IMR-90 (cell line): Measurements from ENCODE around the gene OPRM1. TPM values are rescaled to one million over a fixed set of nuclear protein-coding genes. Genes with fewer than 3 reads are reported as not detected.

Experiments used
- ATAC-seq: fragments of 200-7000 bp; cut with Tn5 transposase; 2 replicates; pipeline ENCODE4 v1.9.1; 2020; ENCODE audit warnings: low read depth, mild to moderate bottlenecking, moderate library complexity
- BruUV-seq: library from RNA; stranded (reverse); fragments of 400-500 nt; replicated peaks from 2 replicates; lab custom pipeline; 2021; lab: Mats Ljungman, UMichigan
- CTCF ChIA-PET: fragments of 300-600 bp; formaldehyde crosslinking; extraction: SDS; loops from one replicate; lab custom pipeline; 2021; ENCODE audit warnings: antibody characterized with exemption; lab: Yijun Ruan, JAX
- POLR2A ChIA-PET: fragments of 300-600 bp; sonication (Branson Sonifier 250); formaldehyde crosslinking; loops from one replicate; lab custom pipeline; 2022; ENCODE audit warnings: antibody characterized with exemption; ENCODE audit not compliant: unreplicated experiment; lab: Charles Lee
- DNase-seq: peaks from one replicate; pipeline ENCODE4 v3.0.0; 2013
- H2AFZ ChIP-seq: replicated peaks from 2 replicates; pipeline ENCODE3; 2013; ENCODE audit warnings: low read length, mild to moderate bottlenecking; ENCODE audit not compliant: poor library complexity
- H2AK5ac ChIP-seq: 2 replicates; pipeline ENCODE4 v1.6.1; 2013; ENCODE audit warnings: low read depth, low read length, inconsistent platforms
- H2AK9ac ChIP-seq: replicated peaks from 2 replicates; pipeline ENCODE3; 2013; ENCODE audit warnings: mild to moderate bottlenecking, low read depth, low read length, moderate library complexity; ENCODE audit not compliant: poor library complexity
- H2BK120ac ChIP-seq: 2 replicates; pipeline ENCODE4 v1.6.1; 2013; ENCODE audit warnings: low read depth, low read length, inconsistent platforms
- H2BK15ac ChIP-seq: 3 replicates; pipeline ENCODE4 v1.6.1; 2013; ENCODE audit warnings: low read depth, low read length, inconsistent platforms
- H2BK20ac ChIP-seq: 2 replicates; pipeline ENCODE4 v1.6.1; 2013; ENCODE audit warnings: low read depth, mild to moderate bottlenecking, inconsistent platforms, low read length, moderate library complexity
- H2BK5ac ChIP-seq: 2 replicates; pipeline ENCODE4 v1.6.1; 2013; ENCODE audit warnings: mild to moderate bottlenecking, low read depth, low read length, inconsistent platforms; ENCODE audit not compliant: poor library complexity, severe bottlenecking
- H3K14ac ChIP-seq: replicated peaks from 2 replicates; pipeline ENCODE4 v1.6.1; 2013; ENCODE audit warnings: low read depth, low read length, inconsistent platforms
- H3K18ac ChIP-seq: 2 replicates; pipeline ENCODE4 v1.6.1; 2013; ENCODE audit warnings: low read depth, low read length, control low read depth
- H3K23ac ChIP-seq: 2 replicates; pipeline ENCODE4 v1.6.1; 2013; ENCODE audit warnings: low read depth, low read length, inconsistent platforms
- H3K27ac ChIP-seq: 2 replicates; pipeline ENCODE4 v1.5.1; 2013; ENCODE audit warnings: mild to moderate bottlenecking, control low read depth, low read length; ENCODE audit not compliant: insufficient read depth
- H3K27me3 ChIP-seq: 2 replicates; pipeline ENCODE4 v1.6.1; 2013; ENCODE audit warnings: low read length; ENCODE audit not compliant: control insufficient read depth, insufficient read depth
- H3K36me3 ChIP-seq: 2 replicates; pipeline ENCODE4 v1.6.1; 2013; ENCODE audit warnings: low read length, mixed read lengths; ENCODE audit not compliant: control insufficient read depth, insufficient read depth
- H3K4ac ChIP-seq: 2 replicates; pipeline ENCODE4 v1.6.1; 2013; ENCODE audit warnings: low read depth, low read length, inconsistent platforms
- H3K4me1 ChIP-seq: 2 replicates; pipeline ENCODE4 v1.6.1; 2013; ENCODE audit warnings: low read length, mixed read lengths; ENCODE audit not compliant: control insufficient read depth, insufficient read depth
- H3K4me2 ChIP-seq: 2 replicates; pipeline ENCODE4 v1.6.1; 2013; ENCODE audit warnings: low read depth, mild to moderate bottlenecking, control low read depth, low read length, moderate library complexity
- H3K4me3 ChIP-seq: 2 replicates; pipeline ENCODE4 v1.5.1; 2013; ENCODE audit warnings: low read depth, mild to moderate bottlenecking, control low read depth, low read length, moderate library complexity; ENCODE audit not compliant: insufficient read depth
- H3K56ac ChIP-seq: 2 replicates; pipeline ENCODE4 v1.6.1; 2013; ENCODE audit warnings: low read length, inconsistent platforms; ENCODE audit not compliant: insufficient read depth; ENCODE audit errors: extremely low read depth
- H3K79me1 ChIP-seq, 2 experiments: 2 replicates each; pipeline ENCODE4 v1.6.1; 2013; ENCODE audit warnings: low read length in 2 of 2, inconsistent platforms in 1 of 2, low read depth in 1 of 2
- H3K9ac ChIP-seq: 2 replicates; pipeline ENCODE4 v1.6.1; 2013; ENCODE audit warnings: low read depth, low read length, control low read depth
- H3K9me1 ChIP-seq: 2 replicates; pipeline ENCODE4 v1.6.1; 2013; ENCODE audit warnings: low read length, inconsistent platforms; ENCODE audit not compliant: insufficient read depth
- H3K9me3 ChIP-seq: 2 replicates; pipeline ENCODE4 v1.6.1; 2013; ENCODE audit warnings: low read length; ENCODE audit not compliant: control insufficient read depth, insufficient read depth
- H4K20me1 ChIP-seq: 2 replicates; pipeline ENCODE4 v1.6.1; 2013; ENCODE audit warnings: low read length, inconsistent platforms; ENCODE audit not compliant: insufficient read depth
- H4K5ac ChIP-seq: 2 replicates; pipeline ENCODE4 v1.6.1; 2013; ENCODE audit warnings: mild to moderate bottlenecking, low read depth, low read length, control low read depth
- H4K8ac ChIP-seq, 2 experiments: 2 replicates each; pipeline ENCODE4 v1.6.1; 2013; ENCODE audit warnings: low read depth in 2 of 2, low read length in 2 of 2, control low read depth in 1 of 2, inconsistent platforms in 1 of 2
- H4K91ac ChIP-seq: 2 replicates; pipeline ENCODE4 v1.6.1; 2013; ENCODE audit warnings: low read depth, low read length, inconsistent platforms; ENCODE audit not compliant: insufficient read depth
- BHLHE40 ChIP-seq: fragments of 150-350 bp; IDR thresholded peaks from 2 replicates; pipeline ENCODE4 v1.6.1; 2016; ENCODE audit warnings: mild to moderate bottlenecking, low read depth, low read length
- CEBPB ChIP-seq: IDR thresholded peaks from 2 replicates; pipeline ENCODE4 v1.6.1; 2012; ENCODE audit warnings: low read depth, low read length, improper control_type of control experiment
- CHD1 ChIP-seq: IDR thresholded peaks from 2 replicates; pipeline ENCODE4 v1.6.1; 2012; ENCODE audit warnings: low read depth, low read length, improper control_type of control experiment
- ELK1 ChIP-seq: fragments of 150-350 bp; IDR thresholded peaks from 2 replicates; pipeline ENCODE4 v1.6.1; 2016; ENCODE audit warnings: low read depth, mild to moderate bottlenecking, low read length, moderate library complexity, borderline replicate concordance
- FOS ChIP-seq: fragments of 150-350 bp; IDR thresholded peaks from 2 replicates; pipeline ENCODE4 v1.6.1; 2016; ENCODE audit warnings: low read depth, low read length
- MAFK ChIP-seq: IDR thresholded peaks from 2 replicates; pipeline ENCODE4 v1.6.1; 2012; ENCODE audit warnings: low read depth, low read length, improper control_type of control experiment
- MAZ ChIP-seq: IDR thresholded peaks from 2 replicates; pipeline ENCODE4 v1.6.1; 2012; ENCODE audit warnings: low read depth, mild to moderate bottlenecking, low read length, improper control_type of control experiment, moderate library complexity, borderline replicate concordance
- MXI1 ChIP-seq: IDR thresholded peaks from 2 replicates; pipeline ENCODE4 v1.6.1; 2012; ENCODE audit warnings: low read depth, mild to moderate bottlenecking, low read length, moderate library complexity, borderline replicate concordance
- NFE2L2 ChIP-seq: fragments of 150-350 bp; IDR thresholded peaks from 2 replicates; pipeline ENCODE4 v1.6.1; 2016; ENCODE audit warnings: low read depth, mild to moderate bottlenecking, low read length
- POLR2A ChIP-seq: IDR thresholded peaks from 2 replicates; pipeline ENCODE4 v1.6.1; 2012; ENCODE audit warnings: mild to moderate bottlenecking, low read depth, low read length
- RAD21 ChIP-seq: IDR thresholded peaks from 2 replicates; pipeline ENCODE4 v1.6.1; 2012; ENCODE audit warnings: low read length, improper control_type of control experiment
- RCOR1 ChIP-seq: IDR thresholded peaks from 2 replicates; pipeline ENCODE4 v1.6.1; 2012; ENCODE audit warnings: mild to moderate bottlenecking, low read length, improper control_type of control experiment; ENCODE audit not compliant: insufficient replicate concordance
- RFX5 ChIP-seq: IDR thresholded peaks from 2 replicates; pipeline ENCODE4 v1.8.0; 2012; ENCODE audit warnings: low read depth, mild to moderate bottlenecking, low read length, moderate library complexity
- SMC3 ChIP-seq: fragments of 150-350 bp; IDR thresholded peaks from 2 replicates; pipeline ENCODE4 v1.6.1; 2016; ENCODE audit warnings: low read depth, mild to moderate bottlenecking, antibody characterized with exemption, low read length, moderate library complexity
- USF2 ChIP-seq: fragments of 150-350 bp; IDR thresholded peaks from 2 replicates; pipeline ENCODE4 v1.6.1; 2017; ENCODE audit warnings: mild to moderate bottlenecking, antibody characterized with exemption, low read length, low read depth
- WGBS, 2 experiments: methylation state at CpG; one replicate each; pipeline versions ENCODE4 v1.1.5 to v1.1.7; 2013; ENCODE audit warnings: missing lambda C conversion rate in 2 of 2; ENCODE audit not compliant: insufficient read length in 1 of 2; ENCODE audit errors: extremely low coverage in 2 of 2; 5-methylcytosine and 5-hydroxymethylcytosine counted together
- dilution Hi-C: fragments of 300-500 bp; cut with HindIII; formaldehyde crosslinking; loops from one replicate; pipeline ENCODE4 v1.14.3; 2018; ENCODE audit warnings: low sequenced_read_pairs; ENCODE audit not compliant: unreplicated experiment
- in situ Hi-C: fragments of 300-500 bp; cut with MboI; formaldehyde crosslinking; loops from 3 replicates; pipeline ENCODE4 v1.14.3; 2019; ENCODE audit warnings: low sequenced_read_pairs, inconsistent platforms, mixed read lengths
- intact Hi-C: fragments of 100-400 bp; cut with micrococcal nuclease; formaldehyde crosslinking; loops from 2 replicates; pipeline ENCODE4 v1.10.0; 2022
- polyA plus RNA-seq, 3 experiments: library from polyadenylated mRNA; depleted of rRNA; stranded (reverse); fragments of >200 nt; gene quantifications; 2 replicates each; pipeline ENCODE4 v1.2.3, GENCODE V29; 2012; ENCODE audit warnings: low replicate concordance in 1 of 3
- total RNA-seq: library from RNA; depleted of rRNA; stranded (reverse); fragments of >200 nt; gene quantifications from 2 replicates; pipeline ENCODE4 v1.2.3, GENCODE V29; 2012
- TF ChIP-seq, protein P1 (sequence below): conservative IDR thresholded peaks from 2 replicates; pipeline ENCODE4 v1.5.1; 2012; ENCODE audit warnings: mild to moderate bottlenecking, low read depth, low read length, improper control_type of control experiment

OPRM1 gene
- total and polyA plus RNA-seq, 2 of the 4 experiments (the other 2 are of a cell fraction) = not detected

- H3K4me3 ChIP-seq = no peak overlapping the region
- no peak overlapping the region for H2BK20ac ChIP-seq
- DNase-seq (no peak), ATAC-seq (no peak)
- H3K4ac ChIP-seq = no peak overlapping the region
- no peaks in the 10 kb centered on the region for H3K27me3 ChIP-seq
- H2AK5ac ChIP-seq = no peak overlapping the region
- in situ Hi-C loops (no loop called here), intact Hi-C loops (no loop called here), dilution Hi-C loops (no loop called here)
- no peak overlapping the region for H3K14ac ChIP-seq
- TF ChIP-seq CEBPB (no peak), USF2 (no peak), BHLHE40 (no peak), FOS (no peak), MXI1 (no peak), NFE2L2 (no peak), MAZ (no peak), RCOR1 (no peak), RAD21 (no peak), CHD1 (no peak), SMC3 (no peak), MAFK (no peak), RFX5 (no peak), POLR2A (no peak), ELK1 (no peak)
- TF ChIP-seq, protein P1, sequence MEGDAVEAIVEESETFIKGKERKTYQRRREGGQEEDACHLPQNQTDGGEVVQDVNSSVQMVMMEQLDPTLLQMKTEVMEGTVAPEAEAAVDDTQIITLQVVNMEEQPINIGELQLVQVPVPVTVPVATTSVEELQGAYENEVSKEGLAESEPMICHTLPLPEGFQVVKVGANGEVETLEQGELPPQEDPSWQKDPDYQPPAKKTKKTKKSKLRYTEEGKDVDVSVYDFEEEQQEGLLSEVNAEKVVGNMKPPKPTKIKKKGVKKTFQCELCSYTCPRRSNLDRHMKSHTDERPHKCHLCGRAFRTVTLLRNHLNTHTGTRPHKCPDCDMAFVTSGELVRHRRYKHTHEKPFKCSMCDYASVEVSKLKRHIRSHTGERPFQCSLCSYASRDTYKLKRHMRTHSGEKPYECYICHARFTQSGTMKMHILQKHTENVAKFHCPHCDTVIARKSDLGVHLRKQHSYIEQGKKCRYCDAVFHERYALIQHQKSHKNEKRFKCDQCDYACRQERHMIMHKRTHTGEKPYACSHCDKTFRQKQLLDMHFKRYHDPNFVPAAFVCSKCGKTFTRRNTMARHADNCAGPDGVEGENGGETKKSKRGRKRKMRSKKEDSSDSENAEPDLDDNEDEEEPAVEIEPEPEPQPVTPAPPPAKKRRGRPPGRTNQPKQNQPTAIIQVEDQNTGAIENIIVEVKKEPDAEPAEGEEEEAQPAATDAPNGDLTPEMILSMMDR = no peak
- no peak overlapping the region for H4K5ac ChIP-seq
- no peak overlapping the region for H3K23ac ChIP-seq
- no peak overlapping the region for H4K8ac ChIP-seq
- no peaks in the 10 kb centered on the region for H3K79me1 ChIP-seq
- no peak overlapping the region for H2BK15ac ChIP-seq
- no peaks in the 10 kb centered on the region for H3K9me1 ChIP-seq
- WGBS, 2 experiments = no CpG with 5 or more reads among the region's 2 CpGs
- no peak overlapping the region for H2BK120ac ChIP-seq
- H3K4me1 ChIP-seq = no peaks in the 10 kb centered on the region
- no peak overlapping the region for H3K9ac ChIP-seq
- H3K56ac ChIP-seq = no peak overlapping the region
- H3K36me3 ChIP-seq = no peaks in the 10 kb centered on the region
- H3K4me2 ChIP-seq = no peak overlapping the region
- H4K20me1 ChIP-seq = no peaks in the 10 kb centered on the region
- H2BK5ac ChIP-seq = no peak overlapping the region
- H4K91ac ChIP-seq = no peak overlapping the region
- no peak overlapping the region for H2AK9ac ChIP-seq
- CTCF ChIA-PET = no interaction called here
- H3K9me3 ChIP-seq = no peaks in the 10 kb centered on the region
- no peak overlapping the region for H3K18ac ChIP-seq
- no peak overlapping the region for H2AFZ ChIP-seq
- no TSS peak for BruUV-seq
- no peak overlapping the region for H3K27ac ChIP-seq
- POLR2A ChIA-PET = no interaction called here
Measured at GRCh38 chr6:154206141-154206540, 167.1 kb downstream of the OPRM1 start.
